Measurements from ENCODE around the gene LRRC7.

GRCh38 chr1:69686367-69686984 lies 118.8 kb downstream of the LRRC7 start:
- TF ChIP-seq POLR2AphosphoS5 (IDR thresholded peaks at IDR 0.05; ENCODE audit: borderline replicate concordance, low read depth, low read length) (no peak), EZH2 (IDR thresholded peaks at IDR 0.05) (no peak)

Data from SK-N-MC (cell line).